ENCODE measurements around the gene ENKUR. TPM values are rescaled to one million over a fixed set of nuclear protein-coding genes. Genes with fewer than 3 reads are reported as not detected.

The ENKUR gene
- total RNA-seq, 4 donors from 2014 or later = not detected

GRCh38 chr10:25039531-25039930 is 23.6 kb upstream of the ENKUR start:
- H3K4me3 ChIP-seq (ENCODE audit: low read depth, poor library complexity, severe bottlenecking) = no peak overlapping the region
- intact Hi-C loops (cut with DNase I; ENCODE audit: low total_unique reads) = no loop called here
- no peak for DNase-seq (ENCODE audit: low spot score in 2 of 2)
- TF ChIP-seq POLR2A (IDR thresholded peaks at IDR 0.05) = no peak
- TF ChIP-seq CTCF (IDR thresholded peaks at IDR 0.05) = no peak

GRCh38 chr10:25038325-25038724 is 22.4 kb upstream of the ENKUR start:
- no peak overlapping the region for H3K4me3 ChIP-seq (ENCODE audit: low read depth, poor library complexity, severe bottlenecking)
- TF ChIP-seq CTCF (IDR thresholded peaks at IDR 0.05) = no peak
- WGBS, 2 donors = 74% methylated on average over 2 of the region's 2 CpGs
- DNase-seq (ENCODE audit: low spot score in 2 of 2) = no peak
- intact Hi-C loops (cut with DNase I; ENCODE audit: low total_unique reads) = no loop called here

GRCh38 chr10:25036381-25036780 is 20.4 kb upstream of the ENKUR start:
- intact Hi-C loops (cut with DNase I; ENCODE audit: low total_unique reads) = no loop called here
- no peak for DNase-seq (ENCODE audit: low spot score in 2 of 2)
- no peak for TF ChIP-seq CTCF (IDR thresholded peaks at IDR 0.05)
- TF ChIP-seq POLR2A (IDR thresholded peaks at IDR 0.05) = no peak
- WGBS, 2 donors = 58 to 68% methylated on average over 3 of the region's 3 CpGs
- H3K4me3 ChIP-seq (ENCODE audit: low read depth, poor library complexity, severe bottlenecking) = no peak overlapping the region

GRCh38 chr10:25029519-25029918 is 13.6 kb upstream of the ENKUR start:
- WGBS, 2 donors = 92 to 93% methylated on average over 2 of the region's 2 CpGs
- intact Hi-C loops (cut with DNase I; ENCODE audit: low total_unique reads) = no loop called here
- no peak overlapping the region for H3K4me3 ChIP-seq (ENCODE audit: low read depth, poor library complexity, severe bottlenecking)
- no peak for DNase-seq (ENCODE audit: low spot score in 2 of 2)
- TF ChIP-seq CTCF (IDR thresholded peaks at IDR 0.05) = no peak
- TF ChIP-seq POLR2A (IDR thresholded peaks at IDR 0.05) = no peak

- no peak overlapping the region for H3K4me3 ChIP-seq (ENCODE audit: low read depth, poor library complexity, severe bottlenecking)
- no peak for DNase-seq (ENCODE audit: low spot score in 2 of 2)
- TF ChIP-seq CTCF (IDR thresholded peaks at IDR 0.05) = no peak
- TF ChIP-seq POLR2A (IDR thresholded peaks at IDR 0.05) = no peak
- intact Hi-C loops (cut with DNase I; ENCODE audit: low total_unique reads) = no loop called here
- 97 to 100% methylated on average over 1 of the region's 1 CpG for WGBS, 2 donors
Observed at GRCh38 chr10:25028711-25029110, 12.8 kb upstream of the ENKUR start.

- intact Hi-C loops (cut with DNase I; ENCODE audit: low total_unique reads) = no loop called here
- WGBS, 2 donors = 74 to 89% methylated on average over 1 of the region's 1 CpG
- no peak overlapping the region for H3K4me3 ChIP-seq (ENCODE audit: low read depth, poor library complexity, severe bottlenecking)
- DNase-seq (ENCODE audit: low spot score in 2 of 2) = no peak
- TF ChIP-seq POLR2A (IDR thresholded peaks at IDR 0.05) (no peak), CTCF (IDR thresholded peaks at IDR 0.05) (no peak)
Observed at GRCh38 chr10:25026463-25026862, 10.5 kb upstream of the ENKUR start.

Measured in lower leg skin (tissue), 4 donors.